HepG2 (cell line): ENCODE results near the gene MAFB. TPM values are rescaled to one million over a fixed set of nuclear protein-coding genes. Genes with fewer than 3 reads are reported as not detected.

ENCODE experiments used
- ATAC-seq: fragments of 200-7000 bp; cut with Tn5 transposase; 3 replicates; pipeline ENCODE4 v1.9.1; 2020; ENCODE audit warnings: mild to moderate bottlenecking, moderate library complexity
- BruUV-seq: library from RNA; stranded (reverse); fragments of 400-500 nt; replicated peaks from 2 replicates; lab custom pipeline; 2021; lab: Mats Ljungman, UMichigan
- CTCF ChIA-PET: fragments of 300-600 bp; formaldehyde crosslinking; extraction: SDS; loops from one replicate; lab custom pipeline; 2021; ENCODE audit warnings: low total read pairs, inconsistent platforms, low intra/inter-chr PET ratio; lab: Yijun Ruan, JAX
- POLR2A ChIA-PET: fragments of 350-600 bp; sonication (Branson Sonifier 250); formaldehyde crosslinking; loops from one replicate; lab custom pipeline; 2020; ENCODE audit warnings: antibody characterized with exemption, inconsistent platforms; lab: Yijun Ruan, JAX
- DNase-seq: peaks from one replicate; pipeline ENCODE4 v3.0.0-alpha.2; 2015; ENCODE audit warnings: low spot score
- FAIRE-seq: peaks from 3 replicates; lab custom pipeline; 2011; peaks lifted over from hg19 to GRCh38; lab: Jason Lieb, UNC
- H2AFZ ChIP-seq: one replicate; pipeline ENCODE4 v1.6.1; 2011; ENCODE audit warnings: low read length, inconsistent platforms
- H3K27ac ChIP-seq: fragments of 300-600 bp; 3 replicates; pipeline ENCODE4 v1.8.0; 2011; ENCODE audit warnings: mixed run types, mild to moderate bottlenecking, mixed read lengths, low read length, inconsistent platforms; ENCODE audit not compliant: insufficient read depth; ENCODE audit errors: extremely low read length
- H3K27me3 ChIP-seq, 2 experiments: fragments of 200-600 bp in 1 of 2; 2 replicates in 1 of 2; 3 replicates in 1 of 2; pipeline versions ENCODE4 v1.6.0 to v1.8.0; 2011; ENCODE audit warnings: low read length in 2 of 2, mild to moderate bottlenecking in 2 of 2, moderate library complexity in 2 of 2, inconsistent platforms in 1 of 2; ENCODE audit not compliant: insufficient read depth in 2 of 2, control insufficient read depth in 1 of 2
- H3K36me3 ChIP-seq, 2 experiments: fragments of 200-600 bp in 1 of 2; replicated peaks in 1 of 2; 2 replicates in 1 of 2; 3 replicates in 1 of 2; pipeline versions ENCODE4 v1.5.1 to v1.8.0; 2011; ENCODE audit warnings: low read length in 2 of 2, inconsistent platforms in 1 of 2; ENCODE audit not compliant: insufficient read depth in 2 of 2, control insufficient read depth in 1 of 2
- H3K4me1 ChIP-seq: 2 replicates; pipeline ENCODE4 v1.5.1; 2012; ENCODE audit warnings: low read length, inconsistent platforms; ENCODE audit not compliant: insufficient read depth
- H3K4me2 ChIP-seq: 2 replicates; pipeline ENCODE4 v1.6.0; 2011; ENCODE audit warnings: low read depth, low read length, inconsistent platforms
- H3K4me3 ChIP-seq, 3 experiments: fragments of 200-600 bp in 1 of 3; sonication (generic), shearing (Covaris generic) in 1 of 3; replicated peaks in 1 of 3; 2 replicates each; pipeline ENCODE4 v1.5.1; 2011 to 2016; ENCODE audit warnings: low read length in 3 of 3, inconsistent platforms in 2 of 3, low read depth in 2 of 3, mild to moderate bottlenecking in 2 of 3, control low read depth in 1 of 3, mixed read lengths in 1 of 3; ENCODE audit not compliant: insufficient read depth in 1 of 3
- H3K79me2 ChIP-seq: one replicate; pipeline ENCODE4 v1.6.1; 2011; ENCODE audit warnings: low read length, inconsistent platforms; ENCODE audit not compliant: insufficient read depth
- H3K9ac ChIP-seq: 2 replicates; pipeline ENCODE4 v1.6.0; 2011; ENCODE audit warnings: mild to moderate bottlenecking, low read depth, low read length, inconsistent platforms; ENCODE audit not compliant: insufficient read depth
- H3K9me3 ChIP-seq: 2 replicates; pipeline ENCODE4 v1.5.1; 2012; ENCODE audit warnings: mild to moderate bottlenecking, low read length
- H4K20me1 ChIP-seq: 2 replicates; pipeline ENCODE4 v1.6.0; 2011; ENCODE audit warnings: inconsistent platforms, mild to moderate bottlenecking, low read length, moderate library complexity; ENCODE audit not compliant: insufficient read depth
- ARHGAP35 ChIP-seq: sonication (generic); formaldehyde crosslinking; IDR thresholded peaks from 2 replicates; pipeline ENCODE4 v1.9.0; 2022; ENCODE audit warnings: mild to moderate bottlenecking, inconsistent platforms, moderate library complexity, missing genetic modification reagents, borderline replicate concordance
- ATF3 ChIP-seq: sonication (generic); formaldehyde crosslinking; IDR thresholded peaks from 2 replicates; pipeline ENCODE4 v1.4.0; 2020; ENCODE audit warnings: missing genetic modification reagents
- MED1 ChIP-seq: sonication (generic); formaldehyde crosslinking; IDR thresholded peaks from 2 replicates; pipeline ENCODE4 v1.4.0; 2020; ENCODE audit warnings: missing genetic modification reagents
- NFE2 ChIP-seq: sonication (generic); formaldehyde crosslinking; IDR thresholded peaks from 2 replicates; pipeline ENCODE4 v1.4.0; 2020; ENCODE audit warnings: missing genetic modification reagents
- NFRKB ChIP-seq: fragments of 450-650 bp; IDR thresholded peaks from 2 replicates; pipeline ENCODE4 v1.6.1; 2017
- RFX3 ChIP-seq: IDR thresholded peaks from 2 replicates; pipeline ENCODE4 v1.6.1; 2016; ENCODE audit warnings: missing biosample characterization, missing genetic modification reagents
- SALL1 ChIP-seq: sonication (generic); formaldehyde crosslinking; IDR thresholded peaks from 2 replicates; pipeline ENCODE4 v1.8.0; 2022; ENCODE audit warnings: mild to moderate bottlenecking, missing genetic modification reagents
- SP2 ChIP-seq: sonication (generic); formaldehyde crosslinking; IDR thresholded peaks from 2 replicates; pipeline ENCODE4 v1.5.1; 2020; ENCODE audit warnings: mild to moderate bottlenecking, missing genetic modification reagents
- ZNF354B ChIP-seq: sonication (generic); formaldehyde crosslinking; IDR thresholded peaks from 2 replicates; pipeline ENCODE4 v1.8.0; 2022; ENCODE audit warnings: mild to moderate bottlenecking, missing genetic modification reagents
- ZNF883 ChIP-seq: sonication (generic); formaldehyde crosslinking; IDR thresholded peaks from 2 replicates; pipeline ENCODE4 v1.5.1; 2020; ENCODE audit warnings: mild to moderate bottlenecking, missing genetic modification reagents; ENCODE audit errors: not compliant biosample characterization
- WGBS: methylation state at CpG from one replicate; pipeline ENCODE4 v1.1.6; 2017; ENCODE audit warnings: low lambda C conversion rate; 5-methylcytosine and 5-hydroxymethylcytosine counted together
- in situ Hi-C: cut with HindIII; loops from 2 replicates; pipeline ENCODE4 v1.10.0; 2017; ENCODE audit warnings: low pct_unique_long_range_greater_than_20kb; ENCODE audit not compliant: extremely low pct_ligation_motif_present
- intact Hi-C: fragments of 100-400 bp; cut with micrococcal nuclease; formaldehyde crosslinking; loops from one replicate; pipeline ENCODE4 v1.10.0; 2022; ENCODE audit not compliant: unreplicated experiment
- polyA plus RNA-seq, 8 experiments: library from polyadenylated mRNA; depleted of rRNA in 3 of 8; stranded (reverse) in 7 of 8; unstranded in 1 of 8; fragments of >200 nt; fragmentation: Illumina TruSeq in 4 of 8; extraction: Trizol in 4 of 8; gene quantifications; 2 replicates each; pipeline versions ENCODE4 v1.2.1 to v1.2.3, GENCODE V29; 2011 to 2016; ENCODE audit warnings: low read depth in 4 of 8, missing spikeins in 1 of 8, mixed read lengths in 1 of 8; ENCODE audit not compliant: insufficient read depth in 1 of 8
- total RNA-seq, 5 experiments: library from RNA; depleted of rRNA; stranded (reverse); fragments of >200 nt; fragmentation: Illumina TruSeq; extraction: Trizol; gene quantifications; 2 replicates each; pipeline ENCODE4 v1.2.3, GENCODE V29; 2016; ENCODE audit warnings: low read depth in 1 of 5

MAFB gene
- total and polyA plus RNA-seq, 2 of the 13 experiments (the other 11 are each of a cell fraction or from before 2014, with no cell fraction given) = 0.08 to 0.11 TPM

- TF ChIP-seq MED1 (CRISPR knock-in tag) = no peak
- no peak for TF ChIP-seq ATF3
- no peak for TF ChIP-seq SP2 (CRISPR knock-in tag)
- TF ChIP-seq ZNF354B (CRISPR knock-in tag) = no peak
- TF ChIP-seq ZNF883 (CRISPR knock-in tag) = no peak
- no peak for TF ChIP-seq NFRKB
Observed at GRCh38 chr20:40657526-40657925, 31.5 kb downstream of the MAFB start (continued).

- ATAC-seq (no peak), FAIRE-seq (no peak), DNase-seq (no peak)
- no peak overlapping the region for H3K27ac ChIP-seq
- no peaks in the 10 kb centered on the region for H3K4me1 ChIP-seq
- in situ Hi-C loops (no loop called here), intact Hi-C loops (no loop called here)
- no peak overlapping the region for H2AFZ ChIP-seq
- H3K4me3 ChIP-seq = no peak overlapping the region
- POLR2A ChIA-PET = no interaction called here
- H3K27me3 ChIP-seq = no peaks in the 10 kb centered on the region
- H3K36me3 ChIP-seq = no peaks in the 10 kb centered on the region
- no peaks in the 10 kb centered on the region for H4K20me1 ChIP-seq
- TF ChIP-seq NFE2 (CRISPR knock-in tag) (no peak), RFX3 (CRISPR knock-in tag) (no peak), ARHGAP35 (CRISPR knock-in tag) (no peak), SALL1 (CRISPR knock-in tag) (no peak)
- no peaks in the 10 kb centered on the region for H3K9me3 ChIP-seq
- H3K9ac ChIP-seq = no peak overlapping the region
- H3K79me2 ChIP-seq = no peaks in the 10 kb centered on the region
- no TSS peak for BruUV-seq
- no peak overlapping the region for H3K4me2 ChIP-seq
- 36% methylated on average over 6 of the region's 6 CpGs for WGBS
- CTCF ChIA-PET = no interaction called here
Observed at GRCh38 chr20:40655451-40655850, 33.6 kb downstream of the MAFB start.
